T-helper 1 cell treated with Interleukin-12 subunit alpha and Interleukin-12 subunit beta and Interleukin-4 antibody, amounts not matched to agents 30 μg/mL and 1 μg/mL, for 36 hours (primary cell): ENCODE data around the gene PACS1.

Experiments used
- H3K27ac Mint-ChIP-seq: one replicate; pipeline ENCODE4 v1.8.0; 2021; ENCODE audit warnings: mild to moderate bottlenecking, mixed read lengths
- H3K27me3 Mint-ChIP-seq: one replicate; pipeline ENCODE4 v1.8.0; 2021; ENCODE audit warnings: low read depth, mixed read lengths
- H3K36me3 Mint-ChIP-seq: one replicate; pipeline ENCODE4 v1.8.0; 2021; ENCODE audit warnings: low read depth, mixed read lengths
- H3K4me1 Mint-ChIP-seq: one replicate; pipeline ENCODE4 v1.8.0; 2021; ENCODE audit warnings: low read depth, mixed read lengths
- H3K4me3 Mint-ChIP-seq: one replicate; pipeline ENCODE4 v1.8.0; 2021; ENCODE audit warnings: mild to moderate bottlenecking, moderate library complexity, mixed read lengths
- H3K9me3 Mint-ChIP-seq: one replicate; pipeline ENCODE4 v1.8.0; 2021; ENCODE audit warnings: mixed read lengths

PACS1 gene

GRCh38 chr11:66288671-66289547 lies 218.8 kb downstream of the PACS1 start, which contains the start of gene YIF1A:
Gene YIF1A (minus strand): TSS chr11:66289143. CDS start chr11:66288985, 158 bp downstream.
- peak within 1 kb of the TSS; percentile 95 for H3K4me3 Mint-ChIP-seq
- H3K27ac Mint-ChIP-seq = peak within 1 kb of the TSS; percentile 96
- H3K9me3 Mint-ChIP-seq = no peaks in the 10 kb centered on the region
- H3K27me3 Mint-ChIP-seq = peaks cover 26% of the 10 kb centered on the region
- H3K4me1 Mint-ChIP-seq = peaks cover 24% of the 10 kb centered on the region
- H3K36me3 Mint-ChIP-seq = no peaks in the 10 kb centered on the region

DNA sequence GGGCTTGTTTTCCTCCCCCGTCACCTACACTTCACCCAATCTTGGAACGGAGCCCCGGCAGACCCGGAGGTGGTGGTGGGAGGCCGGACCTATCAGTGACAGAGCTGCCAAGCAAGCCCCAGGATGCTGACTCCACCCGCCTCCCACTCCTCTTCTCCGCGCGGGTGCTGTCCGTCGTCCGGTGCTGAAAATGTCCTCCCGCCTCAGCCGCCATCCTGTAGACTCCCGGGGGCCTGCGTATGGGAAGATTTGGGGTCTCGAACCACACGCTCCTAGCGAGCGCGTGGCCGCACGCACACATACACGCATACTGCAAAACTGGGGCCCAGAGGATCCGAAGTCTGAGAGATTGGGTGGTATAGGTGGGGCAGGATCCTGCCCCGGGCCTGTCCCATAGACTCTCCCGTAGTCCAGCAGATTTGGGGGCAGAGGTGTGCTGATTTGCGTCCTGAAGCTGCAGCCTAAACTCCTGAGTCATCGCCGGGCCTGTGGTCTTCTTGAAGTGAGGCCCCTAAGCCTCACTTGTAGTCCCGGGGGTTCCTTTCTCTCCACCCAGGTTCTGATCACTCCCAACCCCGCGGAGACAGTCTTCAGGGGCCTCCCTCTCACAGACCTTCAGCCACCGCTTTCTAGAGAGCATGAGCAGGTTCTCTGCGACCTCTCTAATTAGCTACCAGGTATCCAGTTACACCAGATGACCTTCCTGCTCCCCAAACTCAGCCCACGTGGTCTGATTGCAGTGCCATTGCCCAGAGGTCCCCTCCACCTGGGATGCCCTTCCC lies 219.7 kb downstream of the PACS1 start:
- Mint-ChIP-seq H3K9me3 (no peaks in the 10 kb centered on the region), H3K27ac (peak overlapping the region; percentile 96), H3K4me3 (peak overlapping the region; percentile 95), H3K36me3 (no peaks in the 10 kb centered on the region), H3K27me3 (peaks cover 26% of the 10 kb centered on the region), H3K4me1 (peaks cover 24% of the 10 kb centered on the region)

GRCh38 chr11:66290330-66290621 lies 220.2 kb downstream of the PACS1 start:
- no peaks in the 10 kb centered on the region for H3K36me3 Mint-ChIP-seq
- peaks cover 26% of the 10 kb centered on the region for H3K27me3 Mint-ChIP-seq
- no peaks in the 10 kb centered on the region for H3K9me3 Mint-ChIP-seq
- H3K27ac Mint-ChIP-seq = no peak overlapping the region
- H3K4me3 Mint-ChIP-seq = peak overlapping the region; percentile 95
- peaks cover 24% of the 10 kb centered on the region for H3K4me1 Mint-ChIP-seq

- peaks cover 26% of the 10 kb centered on the region for H3K27me3 Mint-ChIP-seq
- H3K4me1 Mint-ChIP-seq = peaks cover 24% of the 10 kb centered on the region
- no peak overlapping the region for H3K27ac Mint-ChIP-seq
- peak overlapping the region; percentile 69 for H3K4me3 Mint-ChIP-seq
- H3K36me3 Mint-ChIP-seq = no peaks in the 10 kb centered on the region
- no peaks in the 10 kb centered on the region for H3K9me3 Mint-ChIP-seq
Observed at GRCh38 chr11:66291303-66291705, 221.2 kb downstream of the PACS1 start.

GRCh38 chr11:66291706-66292542 lies 221.9 kb downstream of the PACS1 start, which contains the start of gene TMEM151A:
Gene TMEM151A (plus strand): TSS chr11:66291894. CDS start chr11:66292014, 120 bp downstream.
- Mint-ChIP-seq H3K27ac (no peak within 1 kb of the TSS), H3K9me3 (no peaks in the 10 kb centered on the region), H3K36me3 (no peaks in the 10 kb centered on the region), H3K4me3 (peak within 1 kb of the TSS; percentile 69), H3K4me1 (peaks cover 24% of the 10 kb centered on the region), H3K27me3 (peaks cover 26% of the 10 kb centered on the region)

DNA sequence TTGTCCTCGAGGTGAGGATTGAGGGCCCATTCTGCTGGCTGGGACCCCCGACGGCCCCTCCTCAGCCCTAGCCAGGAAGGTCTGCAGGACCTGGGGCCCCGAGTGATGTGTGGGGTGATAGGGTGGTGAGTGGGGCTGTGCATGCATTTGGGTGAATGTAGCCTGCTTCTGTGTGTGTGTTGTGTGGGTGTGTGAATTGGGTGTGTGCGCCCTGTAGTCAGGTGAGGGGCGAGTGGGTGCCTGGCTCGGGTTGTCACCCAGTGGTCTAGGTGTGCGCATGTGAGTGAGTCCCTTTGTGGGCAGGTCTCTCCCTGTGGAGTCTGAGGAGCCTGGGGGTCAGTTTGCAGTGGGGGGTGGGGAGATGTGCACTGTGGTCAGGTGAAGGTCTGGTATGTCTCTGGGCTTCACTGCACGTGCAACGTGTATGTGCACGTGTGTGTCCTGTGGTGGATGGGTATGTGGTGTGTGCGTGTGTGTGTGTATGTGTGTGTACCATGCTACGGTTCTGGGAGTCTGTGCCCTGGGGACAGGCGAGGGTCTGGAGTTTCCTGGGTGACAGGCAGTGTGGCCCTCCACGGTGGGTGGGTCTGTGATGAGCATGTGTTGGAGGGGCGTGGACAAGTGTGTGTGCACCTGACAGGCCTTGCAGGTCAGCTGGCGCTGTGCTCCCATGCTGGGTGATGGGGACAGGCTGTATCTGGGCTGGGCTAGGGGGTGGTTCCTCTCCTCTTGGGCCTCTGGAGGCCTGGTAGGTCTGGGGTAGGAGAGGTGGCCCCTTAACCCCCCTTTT lies 222.7 kb downstream of the PACS1 start:
- Mint-ChIP-seq H3K4me3 (peak overlapping the region; percentile 46), H3K27me3 (peaks cover 26% of the 10 kb centered on the region), H3K9me3 (no peaks in the 10 kb centered on the region), H3K27ac (no peak overlapping the region), H3K36me3 (no peaks in the 10 kb centered on the region), H3K4me1 (peaks cover 21% of the 10 kb centered on the region)

DNA sequence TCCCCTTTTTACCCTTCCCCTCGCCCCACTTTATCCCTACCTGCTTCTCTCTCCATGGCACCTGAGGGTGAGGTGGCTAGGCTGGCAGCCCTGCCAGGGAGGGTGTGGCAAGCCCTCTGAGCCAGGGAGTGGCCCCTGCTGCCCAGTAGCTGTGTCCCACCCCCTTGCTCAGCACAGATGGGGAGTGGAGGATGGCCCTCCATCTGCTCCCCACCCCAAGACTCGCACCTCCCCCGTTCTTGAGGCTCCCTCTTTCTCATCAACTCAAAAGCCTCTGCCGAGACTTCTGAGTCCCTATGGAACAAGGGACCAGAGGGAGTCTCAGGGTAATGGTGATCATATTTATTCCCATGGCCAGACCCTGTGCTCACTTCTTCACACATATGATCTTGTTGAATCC lies 223.3 kb downstream of the PACS1 start:
- no peaks in the 10 kb centered on the region for H3K36me3 Mint-ChIP-seq
- H3K27me3 Mint-ChIP-seq = peaks cover 26% of the 10 kb centered on the region
- peaks cover 19% of the 10 kb centered on the region for H3K4me1 Mint-ChIP-seq
- no peak overlapping the region for H3K27ac Mint-ChIP-seq
- no peak overlapping the region for H3K4me3 Mint-ChIP-seq
- no peaks in the 10 kb centered on the region for H3K9me3 Mint-ChIP-seq

DNA sequence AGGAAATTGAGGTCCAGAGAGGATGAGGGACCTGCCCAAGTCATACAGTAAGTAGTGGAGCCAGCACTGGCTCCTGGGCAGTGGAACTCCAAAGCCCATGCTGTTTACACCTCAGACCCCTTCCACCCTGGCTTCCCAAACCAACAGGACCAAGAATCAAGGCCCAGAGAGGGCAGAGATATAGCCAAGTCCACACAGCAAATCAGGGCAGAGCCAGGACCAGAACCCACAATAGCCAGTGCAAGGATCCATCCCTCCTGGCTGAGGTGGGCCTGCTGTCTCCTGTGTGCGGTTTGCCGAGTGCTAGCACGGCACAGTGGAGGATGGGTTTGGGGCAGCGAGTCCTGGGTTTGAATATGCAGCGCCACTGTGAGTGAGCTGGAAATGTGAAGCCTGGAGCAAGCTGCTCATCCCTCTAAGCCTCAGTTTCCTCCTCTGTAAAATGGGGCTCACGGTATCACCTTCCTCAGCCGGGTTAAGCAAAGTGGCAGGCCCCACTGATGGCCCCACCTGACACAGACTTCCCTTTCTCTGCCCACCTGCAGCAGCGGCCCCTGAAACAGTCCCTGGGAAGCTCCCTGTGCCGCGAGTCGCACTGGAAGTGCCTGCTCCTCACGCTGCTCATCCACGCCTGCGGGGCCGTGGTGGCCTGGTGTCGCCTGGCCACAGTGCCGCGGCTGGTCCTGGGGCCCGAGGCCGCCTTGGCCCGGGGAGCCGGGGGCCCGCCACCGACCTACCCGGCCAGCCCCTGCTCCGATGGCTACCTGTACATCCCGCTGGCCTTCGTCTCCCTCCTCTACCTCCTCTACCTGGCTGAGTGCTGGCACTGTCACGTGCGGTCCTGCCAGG lies 223.9 kb downstream of the PACS1 start:
- Mint-ChIP-seq H3K9me3 (no peaks in the 10 kb centered on the region), H3K27me3 (peaks cover 26% of the 10 kb centered on the region), H3K36me3 (no peaks in the 10 kb centered on the region), H3K27ac (no peak overlapping the region), H3K4me3 (no peak overlapping the region), H3K4me1 (peaks cover 18% of the 10 kb centered on the region)
